A172 (cell line): ENCODE results near the gene ALS2CL. TPM values are rescaled to one million over a fixed set of nuclear protein-coding genes. Genes with fewer than 3 reads are reported as not detected.

Experiments
- DNase-seq: peaks from one replicate; pipeline ENCODE4 v3.0.0-alpha.2; 2015; ENCODE audit warnings: low spot score
- total RNA-seq: library from RNA; depleted of rRNA; stranded (reverse); fragments of >200 nt; shearing (Covaris generic); gene quantifications from 2 replicates; pipeline ENCODE4 v1.2.3, GENCODE V29; 2014

The ALS2CL gene
- total RNA-seq, 1 experiment from 2014 or later = 5.4 TPM

DNA sequence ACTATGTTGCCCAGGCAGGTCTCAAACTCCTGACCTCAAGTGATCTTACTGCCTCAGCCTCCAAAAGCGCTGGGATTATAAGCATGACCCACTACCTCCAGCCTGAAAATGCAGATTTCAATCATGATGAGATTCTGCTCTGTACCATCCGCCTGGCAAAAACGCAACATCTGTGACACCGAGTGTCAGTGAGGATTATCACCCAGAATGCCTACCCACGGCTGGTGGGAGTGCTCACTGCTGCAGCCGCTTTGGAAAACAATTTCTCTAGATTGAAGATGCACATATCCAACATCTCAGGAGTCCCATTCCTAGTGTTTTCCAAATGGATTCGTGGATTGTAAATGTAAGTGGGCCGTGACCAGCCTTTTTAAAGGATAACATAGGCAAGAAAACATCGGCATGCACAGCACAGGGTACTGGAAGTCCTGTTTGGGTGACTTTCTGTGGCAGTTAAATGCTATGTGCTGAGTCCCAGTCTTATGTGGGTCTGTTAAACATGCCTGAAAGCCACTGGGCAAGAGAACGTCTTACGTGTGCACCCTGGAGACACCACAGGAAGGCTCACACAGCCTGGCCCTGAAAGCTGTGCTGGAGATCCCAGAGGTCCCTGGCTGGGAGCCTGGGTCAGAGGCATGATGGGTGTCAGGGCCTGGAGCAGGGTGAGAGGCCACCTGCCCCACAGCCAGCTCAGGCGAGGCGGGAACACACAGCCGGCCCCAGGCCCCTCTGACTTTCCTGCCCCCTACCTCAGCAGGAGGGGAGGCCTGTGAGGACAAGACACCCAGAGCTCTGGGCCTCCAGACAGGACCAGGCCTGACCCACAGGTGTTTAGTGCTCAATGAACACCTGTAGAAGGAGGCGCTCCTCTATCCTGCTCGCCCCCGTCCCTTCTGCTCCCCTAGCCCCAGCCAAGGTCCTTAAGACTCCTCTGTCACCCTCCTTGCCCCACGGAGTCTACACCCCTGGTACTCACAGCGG, 23.3 kb upstream of the ALS2CL start:
- no peak for DNase-seq

DNA sequence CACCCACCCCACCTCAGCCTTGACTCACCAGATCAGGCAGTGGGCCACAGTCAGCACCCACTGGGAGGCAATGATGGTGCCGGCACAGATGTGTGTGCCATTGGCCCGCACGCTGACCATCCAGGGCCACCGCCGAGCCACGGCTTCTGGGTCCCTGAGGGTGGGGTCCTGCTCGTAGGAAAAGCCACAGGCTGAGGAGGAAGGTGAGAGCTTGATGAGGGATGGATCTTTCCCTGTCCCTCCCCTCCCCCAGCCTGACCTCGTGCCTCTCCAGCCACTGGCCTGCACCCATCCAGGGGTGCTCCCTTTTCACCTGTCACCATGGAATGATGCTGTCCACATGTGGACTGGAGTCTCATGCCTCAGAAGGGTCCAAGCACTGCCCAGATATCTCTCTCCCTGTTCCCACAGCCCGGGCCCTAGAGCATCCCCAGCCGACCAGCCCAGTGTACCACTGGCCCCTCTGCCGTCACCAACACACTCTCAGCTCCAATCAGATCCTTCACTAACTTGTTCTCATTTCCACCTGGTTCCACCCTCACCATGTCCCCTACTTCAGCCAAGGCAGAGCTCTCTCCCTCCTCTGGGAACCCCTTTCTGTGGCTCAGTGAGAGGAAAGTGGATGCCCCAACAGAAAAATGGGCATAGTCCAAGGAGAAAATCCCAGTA, 22.2 kb upstream of the ALS2CL start:
- no peak for DNase-seq

DNA sequence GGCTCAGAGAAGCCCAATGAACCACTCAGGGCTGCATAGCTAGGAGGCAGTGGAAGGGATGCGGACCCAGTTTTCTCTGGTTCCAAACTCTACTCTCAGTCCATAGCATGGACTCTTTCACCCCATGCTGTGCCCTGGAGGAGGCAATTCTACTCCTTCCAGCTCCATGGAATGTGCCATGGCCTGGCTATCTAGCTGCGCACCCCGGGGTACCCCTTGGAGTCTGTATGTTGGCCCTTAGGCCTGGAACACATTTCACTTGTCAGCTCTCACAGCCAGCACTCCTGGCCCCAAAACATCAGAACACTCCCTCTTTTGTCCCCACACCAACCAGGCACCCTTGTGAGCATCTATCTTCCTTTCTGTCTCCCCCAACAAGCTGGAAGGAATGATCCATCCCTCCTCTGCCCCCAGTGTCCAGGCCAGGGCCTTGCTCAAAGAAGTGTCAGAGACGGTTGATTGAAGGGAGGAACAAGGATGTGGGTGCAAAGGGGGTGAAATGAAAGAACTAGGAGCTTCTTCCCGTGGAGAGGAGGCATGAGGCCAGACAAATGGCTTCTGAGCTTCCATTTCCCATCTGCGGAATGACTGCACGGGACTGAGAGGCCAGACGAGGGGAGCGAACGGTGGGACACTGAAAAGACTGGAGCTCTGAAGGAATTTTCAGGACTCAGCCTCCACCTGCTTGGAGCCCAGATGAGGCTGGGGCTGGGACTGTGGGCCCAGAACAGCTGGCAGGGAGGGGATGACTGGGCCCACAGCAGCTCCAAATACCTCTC, 21.4 kb upstream of the ALS2CL start:
- no peak for DNase-seq

DNA sequence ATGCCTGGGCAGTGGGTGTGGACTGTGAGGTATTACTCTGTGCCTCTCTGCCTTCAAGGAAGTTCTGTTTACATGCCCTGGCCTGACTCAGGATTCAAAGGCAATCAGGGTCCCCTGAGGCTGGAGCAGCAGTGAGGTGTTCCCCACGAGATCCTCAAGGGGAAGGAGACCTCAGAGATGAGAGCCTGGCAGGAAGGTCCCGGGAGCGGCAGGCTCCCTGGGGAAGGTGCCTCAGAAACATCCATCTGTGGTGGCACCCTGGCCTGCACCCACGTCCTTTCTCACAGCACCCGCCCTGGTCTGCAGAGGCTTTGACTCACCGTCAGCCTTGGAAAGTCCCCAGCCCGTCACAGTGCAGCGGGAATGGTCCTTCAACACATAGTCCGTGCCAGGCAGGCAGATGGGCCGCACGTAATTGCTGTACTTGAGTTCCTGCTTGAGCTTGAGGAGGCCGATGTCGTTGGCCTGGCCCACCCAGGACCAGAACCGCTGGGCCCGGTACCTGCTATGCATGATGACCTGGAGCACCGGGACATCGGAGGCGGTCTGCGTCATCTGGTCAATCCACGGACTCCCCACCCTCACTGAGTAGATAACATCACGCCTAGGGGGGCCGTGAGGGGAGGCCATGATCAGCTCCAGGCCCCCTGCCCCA, 20.5 kb upstream of the ALS2CL start:
- DNase-seq = peak; percentile 77

DNA sequence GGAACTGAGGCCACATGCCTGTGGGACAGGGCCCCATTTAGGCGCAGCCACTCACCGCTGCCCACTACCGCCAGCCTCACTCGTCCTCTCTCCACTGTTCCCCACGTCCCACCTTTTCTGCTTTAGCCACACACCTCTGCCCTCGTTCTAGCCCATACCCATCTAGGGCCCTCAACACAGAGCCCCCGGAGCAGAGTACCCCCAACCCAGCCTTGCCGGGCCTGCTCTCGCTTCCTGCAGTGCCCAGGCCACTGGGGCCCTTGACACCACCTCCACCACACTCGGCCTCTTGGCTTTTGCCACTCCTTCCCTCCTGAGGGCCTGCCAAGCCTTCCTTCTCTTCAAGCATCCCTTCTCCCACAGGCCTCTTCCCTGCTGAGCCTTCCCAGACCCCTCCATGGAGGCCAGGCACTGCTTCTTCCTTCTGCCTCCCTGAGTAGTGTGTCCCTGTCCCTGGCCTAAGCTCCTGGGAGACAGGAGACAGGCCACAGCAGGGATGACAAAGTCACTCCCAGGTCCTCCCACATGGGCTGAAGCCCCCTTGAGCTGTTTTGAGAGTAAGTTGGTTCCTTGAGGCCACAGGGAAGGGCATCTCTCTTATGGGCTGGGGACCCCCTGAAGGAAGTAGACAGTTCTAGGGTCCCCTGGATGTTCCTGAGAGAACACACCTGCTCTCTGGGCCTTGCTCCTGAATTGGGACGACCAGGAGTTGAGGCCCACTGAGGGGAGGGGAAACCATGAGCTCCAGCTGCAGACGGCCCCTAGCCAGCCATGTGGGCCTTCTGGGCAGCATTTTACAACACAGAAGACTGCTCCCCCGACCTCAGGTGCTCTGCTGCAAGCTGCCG, 19.8 kb upstream of the ALS2CL start:
- no peak for DNase-seq

DNA sequence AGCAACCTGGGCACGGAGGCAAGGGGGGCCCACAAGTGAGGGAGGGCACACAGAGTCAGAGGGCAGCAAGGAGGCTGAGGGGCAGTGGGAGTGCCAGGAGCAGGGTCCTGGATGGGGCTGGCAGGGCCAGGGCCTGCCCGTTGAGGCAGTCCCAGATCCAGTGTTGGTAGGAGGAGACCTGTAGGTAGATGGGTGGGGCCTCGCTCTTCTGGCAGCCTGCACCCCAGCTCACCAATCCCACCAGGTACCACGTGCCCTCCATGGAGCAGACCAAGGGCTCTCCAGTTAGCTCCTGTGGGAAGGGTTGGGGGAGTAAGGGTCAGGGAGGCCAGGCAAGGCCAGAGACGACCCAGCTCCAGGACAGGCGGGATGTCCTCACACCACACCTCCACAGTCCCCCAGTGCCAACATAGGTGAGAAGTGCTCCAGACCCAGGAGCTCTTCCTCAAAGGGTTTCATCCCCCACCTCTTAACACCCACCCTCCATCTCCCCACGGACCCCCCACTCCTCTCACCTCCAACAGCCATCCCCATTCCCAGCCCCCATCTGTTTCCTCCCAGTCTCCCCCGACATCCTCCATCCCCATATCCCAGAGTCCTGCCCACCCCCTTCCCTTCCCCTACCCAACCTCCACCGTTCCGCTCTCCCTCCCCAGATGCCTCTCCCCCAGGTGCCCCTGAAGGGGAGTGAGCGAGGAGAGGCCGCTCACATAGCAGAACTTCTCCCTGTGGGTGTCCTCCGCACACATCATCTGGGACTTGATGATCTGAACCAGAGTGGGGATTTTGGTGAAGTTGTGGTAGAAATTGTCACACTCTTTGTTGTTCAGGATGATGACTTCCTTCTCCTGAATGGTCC, 18.9 kb upstream of the ALS2CL start:
- DNase-seq = no peak

DNA sequence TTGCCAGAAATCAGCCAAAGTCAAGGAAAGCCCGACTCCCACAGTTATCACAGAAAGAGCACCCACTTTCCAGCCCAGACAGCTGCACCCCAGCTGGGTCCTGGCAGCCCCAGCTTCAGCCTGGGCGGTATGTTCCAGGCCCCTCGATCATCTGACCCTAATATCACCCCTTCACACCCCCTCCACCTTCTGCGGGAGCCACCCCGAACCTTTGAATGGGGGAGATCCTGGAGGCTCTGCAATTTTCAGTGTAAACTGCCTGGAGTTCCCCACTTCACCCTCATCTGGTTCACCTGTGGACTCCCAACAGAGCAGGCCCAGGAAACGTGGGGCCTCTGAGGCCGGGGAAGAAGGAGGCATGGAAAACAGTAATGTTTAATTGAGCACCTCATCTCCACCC, 18.3 kb upstream of the ALS2CL start:
- no peak for DNase-seq

DNA sequence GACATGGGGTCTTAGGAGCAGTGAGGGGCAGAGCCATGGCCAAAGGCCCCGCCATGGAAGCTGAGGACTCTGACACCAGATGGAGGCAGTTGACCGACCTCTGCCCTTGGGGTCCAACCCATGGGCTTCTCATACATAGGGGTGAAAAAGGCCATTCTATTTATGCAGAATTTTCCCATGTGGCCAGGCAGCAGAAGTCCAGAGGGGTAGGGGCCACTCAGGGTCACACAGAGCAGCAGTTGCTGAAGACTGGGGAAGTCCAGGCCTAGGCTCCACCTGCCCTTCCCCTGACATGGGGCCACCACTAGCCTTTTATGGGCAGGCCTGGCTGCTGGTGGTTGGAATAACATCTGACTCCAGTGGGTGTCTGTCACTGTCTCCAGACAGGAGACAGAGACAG, 17.8 kb upstream of the ALS2CL start:
- DNase-seq = no peak

DNA sequence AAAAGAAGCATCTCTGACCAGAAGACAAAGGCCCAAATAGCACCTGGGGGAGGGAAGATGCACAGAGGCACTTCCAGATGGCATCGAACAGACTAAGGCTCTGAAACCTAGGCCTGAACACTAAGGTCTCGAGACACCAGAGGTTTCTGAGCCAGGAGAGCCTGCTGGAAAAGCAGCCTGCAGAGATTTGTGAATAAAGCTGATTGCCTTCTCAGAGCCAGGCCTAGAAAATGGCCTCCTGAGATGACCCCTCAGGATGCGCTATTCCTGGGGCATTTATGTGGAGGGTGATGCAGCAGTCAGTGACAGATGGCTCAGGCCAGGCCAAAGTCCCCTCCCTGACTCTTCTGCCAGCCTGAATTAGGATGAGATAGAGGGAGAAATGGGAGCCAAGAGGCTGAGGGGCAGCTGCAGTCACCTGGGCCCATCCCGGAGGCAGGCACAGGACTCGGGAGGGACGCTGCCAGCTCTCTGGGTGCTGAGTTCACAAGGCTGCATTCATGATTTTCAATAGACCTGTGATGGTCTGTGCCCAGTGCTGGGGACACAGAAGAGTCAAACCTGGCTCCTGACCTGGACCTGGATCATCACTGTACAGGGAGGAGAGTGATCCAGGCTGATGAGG, 17.3 kb upstream of the ALS2CL start:
- no peak for DNase-seq

DNA sequence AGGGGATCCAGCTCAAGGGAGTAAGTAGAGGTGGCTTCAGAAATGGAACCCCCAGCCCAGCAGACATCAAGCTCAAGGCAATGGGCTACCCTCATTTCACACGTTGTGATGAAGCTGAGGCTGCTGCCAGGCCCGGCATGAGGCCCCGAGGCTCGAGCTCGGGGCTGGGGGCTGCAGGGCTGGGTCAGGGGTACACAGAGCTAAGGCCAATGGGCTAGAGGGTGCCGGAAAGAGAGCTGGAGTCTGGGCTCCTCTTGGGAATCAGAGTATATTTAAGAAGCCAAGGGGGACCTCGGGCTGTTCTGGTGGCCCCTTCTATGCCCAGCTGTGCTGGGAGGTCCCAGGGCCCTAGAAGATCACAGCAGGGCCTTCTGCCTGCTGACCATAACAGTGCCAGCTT, 16.8 kb upstream of the ALS2CL start:
- no peak for DNase-seq

DNA sequence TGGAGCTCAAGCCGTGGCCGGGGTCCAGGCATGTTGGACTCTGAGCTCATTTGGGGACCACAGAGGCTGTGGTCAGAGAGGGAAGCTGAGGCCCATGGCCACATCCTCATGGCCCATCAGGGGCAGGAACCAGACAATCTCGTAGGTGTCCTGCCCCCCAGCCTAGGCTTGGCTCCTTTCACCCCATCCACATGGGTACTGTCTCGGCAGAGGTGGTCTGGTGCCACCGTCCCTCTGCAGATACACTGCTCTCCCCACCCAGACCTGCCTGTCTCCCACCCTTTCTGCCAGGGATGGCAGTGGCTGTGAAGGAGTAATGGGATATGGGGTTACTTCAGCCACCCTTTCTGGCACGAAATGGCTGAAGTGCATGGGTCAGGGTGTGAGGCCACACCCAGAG, 16.2 kb upstream of the ALS2CL start:
- no peak for DNase-seq

DNA sequence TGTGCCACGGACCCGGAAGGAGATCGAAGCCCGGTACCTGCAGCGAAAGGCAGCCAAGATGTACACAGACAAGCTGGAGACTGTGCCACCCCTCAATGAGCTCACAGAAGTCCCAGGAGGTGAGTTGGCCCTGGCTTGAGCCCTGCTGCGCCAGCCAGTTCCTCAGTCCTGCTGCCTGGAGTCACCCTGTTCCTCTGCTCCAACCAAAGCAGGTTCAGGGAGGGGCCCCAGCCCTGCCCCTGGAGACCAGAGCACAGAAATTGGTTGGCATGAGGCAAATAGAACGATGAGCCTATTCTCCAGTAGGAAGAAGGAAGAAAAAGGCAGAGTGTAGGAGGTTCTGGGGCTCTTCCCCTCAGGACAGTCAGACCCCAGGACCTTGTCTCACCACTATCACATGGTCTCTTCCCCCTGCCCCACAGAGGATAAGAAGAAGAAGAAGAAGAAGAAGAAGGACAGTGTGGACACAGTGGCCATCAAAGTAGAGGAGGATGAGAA, 15.7 kb upstream of the ALS2CL start:
- no peak for DNase-seq

DNA sequence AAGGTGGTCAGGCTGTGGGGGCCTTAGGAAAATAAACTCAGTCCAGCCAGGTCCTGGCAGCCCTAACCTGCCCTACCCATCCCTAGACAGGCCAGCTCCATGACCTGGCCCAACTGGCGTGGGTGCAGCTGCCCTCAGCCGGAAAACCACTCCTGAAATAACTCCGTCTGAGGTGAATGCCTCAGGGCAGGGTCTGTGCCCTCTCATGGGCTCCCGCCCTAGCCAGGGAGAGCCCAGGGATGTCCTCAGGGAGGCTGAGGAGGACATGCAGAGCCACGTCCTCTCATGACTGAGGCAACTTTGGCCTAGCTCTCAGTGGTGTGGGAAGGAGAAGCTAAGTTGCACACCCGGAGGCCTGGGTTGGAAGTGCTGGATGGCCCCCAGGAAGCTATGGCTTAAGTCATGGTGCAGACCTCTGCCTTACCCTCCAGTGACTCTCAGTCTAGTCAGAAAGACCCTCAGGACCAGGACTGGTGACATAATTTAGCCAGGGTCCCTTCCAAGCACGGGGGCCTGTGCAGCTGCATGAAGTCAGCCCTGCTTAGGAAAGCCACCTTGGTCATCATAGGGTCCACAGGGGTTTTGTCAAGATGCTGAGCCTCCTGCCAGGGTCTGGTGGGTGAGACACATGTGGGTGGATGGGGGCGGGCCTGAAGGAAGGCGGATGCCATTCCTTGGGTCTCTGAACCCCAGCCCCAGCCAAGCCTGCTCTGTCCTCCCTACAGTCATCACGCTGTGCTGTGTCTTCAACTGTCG, 15.1 kb upstream of the ALS2CL start:
- DNase-seq = no peak

DNA sequence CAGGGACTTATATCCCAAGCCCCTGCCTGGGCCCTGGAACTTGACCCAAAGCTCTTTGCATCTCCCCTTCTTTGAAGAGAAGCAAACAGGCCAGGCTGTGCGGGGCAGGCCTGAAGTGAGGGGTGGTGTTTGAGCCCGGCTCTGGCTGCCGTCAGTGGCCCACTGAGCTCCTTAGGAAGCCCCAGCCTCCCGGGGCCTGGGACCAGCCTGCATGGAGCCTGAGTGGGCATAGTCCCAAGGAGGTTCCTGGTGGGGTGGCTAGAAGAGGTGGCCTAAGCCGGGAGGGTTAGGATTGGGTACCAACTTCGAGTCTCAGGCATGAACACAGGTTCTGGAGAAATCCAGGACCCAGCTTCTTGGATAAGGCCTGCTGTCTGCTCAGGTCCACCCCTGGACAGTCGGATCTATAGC, 14.1 kb upstream of the ALS2CL start:
- DNase-seq = no peak

DNA sequence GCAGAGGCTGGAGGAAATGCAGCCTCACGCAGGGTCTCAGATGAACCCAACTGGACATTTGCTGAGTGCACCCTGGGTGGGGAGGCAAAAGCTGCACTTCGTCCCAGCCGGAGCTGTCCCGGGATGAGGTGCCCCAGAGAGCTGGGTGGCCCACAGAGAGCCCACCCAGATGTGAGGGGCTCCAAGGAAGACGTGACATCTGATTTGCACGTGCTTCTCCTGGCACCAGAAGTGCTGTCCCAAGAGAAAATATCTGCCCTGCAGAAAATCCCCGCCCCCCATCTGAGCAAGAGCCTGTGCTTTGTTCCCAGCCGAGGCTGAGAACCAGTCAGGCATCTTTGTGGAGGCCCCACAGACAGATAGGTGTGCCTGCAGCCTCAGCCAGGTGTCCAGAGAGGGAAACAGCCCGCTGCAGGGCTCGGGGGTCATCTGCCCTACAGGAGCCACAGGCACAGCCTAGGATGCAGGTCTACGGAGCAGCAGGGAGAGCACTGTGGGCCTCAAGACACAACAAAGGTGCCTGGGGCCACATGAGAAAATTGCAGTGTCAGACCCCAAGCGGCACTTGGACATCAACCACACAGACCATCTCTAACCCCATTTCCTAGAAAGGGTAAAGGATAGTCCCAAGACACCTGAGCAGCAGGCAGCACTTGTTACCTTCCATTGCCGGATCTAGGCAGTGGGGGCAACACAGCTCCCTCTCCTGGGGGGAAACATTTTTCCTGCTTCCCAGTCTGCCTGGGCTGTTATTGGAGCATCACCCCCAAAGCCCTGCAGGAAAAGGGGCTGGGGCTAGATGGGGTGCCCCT, 13.5 kb upstream of the ALS2CL start:
- DNase-seq = no peak

DNA sequence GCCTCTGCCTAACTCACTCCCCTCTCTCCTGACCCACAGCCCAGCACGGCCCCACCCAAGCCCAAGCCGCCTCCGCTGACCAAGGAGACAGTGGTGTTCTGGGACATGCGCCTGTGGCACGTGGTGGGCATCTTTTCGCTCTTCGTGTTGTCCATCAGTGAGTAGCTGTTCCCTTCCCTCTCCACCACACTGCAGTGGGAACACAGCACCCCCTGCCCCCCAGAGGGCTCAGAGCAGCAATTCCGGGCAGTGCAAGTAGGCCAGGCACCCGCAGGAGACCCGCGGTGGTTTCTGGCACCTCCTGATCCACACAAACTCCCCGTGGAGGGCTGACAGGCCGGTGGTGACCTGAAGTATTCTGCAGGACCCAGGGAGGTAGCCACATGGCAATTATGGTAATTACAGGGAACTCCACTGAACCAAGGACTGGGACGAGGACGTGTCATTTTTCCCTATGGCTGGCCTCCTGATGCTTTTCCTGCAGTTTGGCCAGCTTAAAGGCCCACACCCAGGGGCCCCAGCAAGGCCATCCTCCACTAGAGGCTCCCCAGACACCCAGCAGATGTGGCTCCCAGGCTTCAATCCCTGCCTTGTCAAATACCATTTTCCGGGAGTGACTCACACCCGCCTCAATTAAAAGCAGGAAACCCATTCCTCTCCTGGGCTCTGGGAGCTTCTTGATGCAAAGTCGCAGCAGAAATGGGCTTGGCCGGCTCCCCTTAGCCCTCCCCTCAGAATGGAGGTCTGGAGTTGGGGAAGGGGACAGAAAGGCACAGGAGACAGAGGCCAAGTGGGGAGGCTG, 12.5 kb upstream of the ALS2CL start:
- peak; percentile 78 for DNase-seq
